BJ (cell line): ENCODE results near the gene ARL15. TPM values are rescaled to one million over a fixed set of nuclear protein-coding genes. Genes with fewer than 3 reads are reported as not detected.

Experiments
- CTCF ChIA-PET: fragments of 350-600 bp; formaldehyde crosslinking; extraction: SDS; loops from one replicate; lab custom pipeline; 2021; ENCODE audit warnings: antibody characterized with exemption, inconsistent platforms; lab: Yijun Ruan, JAX
- POLR2A ChIA-PET: fragments of 300-600 bp; sonication (Branson Sonifier 250); formaldehyde crosslinking; extraction: SDS; loops from one replicate; lab custom pipeline; 2021; ENCODE audit warnings: antibody characterized with exemption; lab: Charles Lee
- DNase-seq: peaks from one replicate; pipeline ENCODE4 v3.0.0-alpha.2; 2011; ENCODE audit warnings: low read depth
- H3K27me3 ChIP-seq: 2 replicates; pipeline ENCODE4 v1.6.0; 2011; ENCODE audit warnings: low read length; ENCODE audit not compliant: control insufficient read depth, insufficient read depth
- H3K36me3 ChIP-seq: 2 replicates; pipeline ENCODE4 v1.5.1; 2011; ENCODE audit warnings: low read length; ENCODE audit not compliant: control insufficient read depth, insufficient read depth
- H3K4me3 ChIP-seq: 2 replicates; pipeline ENCODE4 v1.5.1; 2011; ENCODE audit warnings: low read depth, mild to moderate bottlenecking, control low read depth, low read length
- CTCF ChIP-seq: IDR thresholded peaks from 2 replicates; pipeline ENCODE4 v1.5.1; 2011; ENCODE audit warnings: low read depth, mild to moderate bottlenecking, control low read depth, inconsistent platforms, low read length, moderate library complexity; ENCODE audit not compliant: insufficient read depth
- polyA plus RNA-seq: library from polyadenylated mRNA; depleted of rRNA; stranded (reverse); fragments of >200 nt; gene quantifications from 2 replicates; pipeline ENCODE4 v1.2.3, GENCODE V29; 2011

Gene ARL15
- polyA plus RNA-seq, 1 experiment: 11.9 TPM

GRCh38 chr5:54315736-54316528, 5.6 kb upstream of the ARL15 start:
- ChIA-PET CTCF (interaction anchor here (1.0 kb wide), 1 partner anchor 8 kb away, joined by 3 read pairs; no protein-coding TSS in a partner anchor), POLR2A (no interaction called here)
- Histone ChIP-seq H3K27me3 (no peaks in the 10 kb centered on the region), H3K4me3 (no peak overlapping the region), H3K36me3 (no peaks in the 10 kb centered on the region)
- TF ChIP-seq CTCF: no peak
- no peak for DNase-seq

GRCh38 chr5:54313311-54314270, 3.2 kb upstream of the ARL15 start:
- no peak for TF ChIP-seq CTCF
- no peaks in the 10 kb centered on the region for H3K36me3 ChIP-seq
- no peaks in the 10 kb centered on the region for H3K27me3 ChIP-seq
- DNase-seq: no peak
- no peak overlapping the region for H3K4me3 ChIP-seq
- ChIA-PET POLR2A (no interaction called here), CTCF (interaction anchor here (0.5 to 1.9 kb wide), 6 partner anchors 17 to 175 kb away, joined by 3 to 6 read pairs (median 3); no protein-coding TSS in a partner anchor)

- POLR2A ChIA-PET: interaction anchor here (1.1 kb wide), 1 partner anchor 145 kb away, joined by 3 read pairs; no protein-coding TSS in a partner anchor
- no peak for DNase-seq
- Histone ChIP-seq H3K36me3 (no peaks in the 10 kb centered on the region), H3K4me3 (no peak overlapping the region), H3K27me3 (no peaks in the 10 kb centered on the region)
- CTCF ChIA-PET: interaction anchor here (0.8 to 2.5 kb wide), 6 partner anchors 45 to 204 kb away, joined by 3 to 12 read pairs (median 4); no protein-coding TSS in a partner anchor
- TF ChIP-seq CTCF: no peak
Observed at GRCh38 chr5:54312499-54312898, 2.1 kb upstream of the ARL15 start.

- CTCF ChIA-PET: interaction anchor here (0.6 to 2.5 kb wide), 15 partner anchors 14 to 560 kb away, joined by 3 to 12 read pairs (median 3); no protein-coding TSS in a partner anchor
- POLR2A ChIA-PET: interaction anchor here (0.6 to 1.1 kb wide), 3 partner anchors 10 to 1528 kb away, joined by 3 to 5 read pairs (median 3); no protein-coding TSS in a partner anchor
- no peak for DNase-seq
- Histone ChIP-seq H3K36me3 (no peaks in the 10 kb centered on the region), H3K27me3 (no peaks in the 10 kb centered on the region), H3K4me3 (peak overlapping the region; percentile 91)
- no peak for TF ChIP-seq CTCF
Observed at GRCh38 chr5:54311176-54311677, 854 bp upstream of the ARL15 start.
